H9 (cell line): ENCODE data around the gene LMBR1. TPM values are rescaled to one million over a fixed set of nuclear protein-coding genes. Genes with fewer than 3 reads are reported as not detected.
A peak's percentile ranks its signal among the peaks of the same experiment; 100 is the strongest.

Experiments used
- DNase-seq: peaks from one replicate; pipeline ENCODE4 v3.0.0-alpha.2; 2017
- H2AFZ ChIP-seq: one replicate; pipeline ENCODE4 v1.6.1; 2013; ENCODE audit warnings: mild to moderate bottlenecking, low read length, control low read depth, moderate library complexity
- H2AK5ac ChIP-seq: 2 replicates; pipeline ENCODE4 v1.6.1; 2013; ENCODE audit warnings: low read length, control low read depth, mixed read lengths; ENCODE audit not compliant: insufficient read length
- H2BK120ac ChIP-seq: one replicate; pipeline ENCODE4 v1.6.1; 2013; ENCODE audit warnings: low read depth, mild to moderate bottlenecking, low read length, control low read depth, inconsistent platforms; ENCODE audit not compliant: poor library complexity, severe bottlenecking
- H2BK12ac ChIP-seq: 2 replicates; pipeline ENCODE4 v1.6.1; 2013; ENCODE audit warnings: low read length, control low read depth, mixed read lengths, low read depth; ENCODE audit not compliant: insufficient read length
- H2BK15ac ChIP-seq: 2 replicates; pipeline ENCODE4 v1.6.1; 2013; ENCODE audit warnings: low read depth, low read length, control low read depth
- H2BK20ac ChIP-seq: one replicate; pipeline ENCODE4 v1.6.1; 2013; ENCODE audit warnings: low read depth, mild to moderate bottlenecking, low read length, control low read depth, inconsistent platforms; ENCODE audit not compliant: poor library complexity, severe bottlenecking
- H2BK5ac ChIP-seq: 2 replicates; pipeline ENCODE4 v1.6.1; 2013; ENCODE audit warnings: low read length, control low read depth, mixed read lengths; ENCODE audit not compliant: insufficient read length
- H3K14ac ChIP-seq: 2 replicates; pipeline ENCODE4 v1.6.1; 2013; ENCODE audit warnings: low read length, control low read depth; ENCODE audit not compliant: insufficient read depth
- H3K18ac ChIP-seq: 2 replicates; pipeline ENCODE4 v1.6.1; 2013; ENCODE audit warnings: low read depth, mild to moderate bottlenecking, mixed read lengths, low read length, control low read depth; ENCODE audit not compliant: insufficient read length
- H3K23ac ChIP-seq: 2 replicates; pipeline ENCODE4 v1.6.1; 2013; ENCODE audit warnings: low read length, control low read depth, mixed read lengths, low read depth; ENCODE audit not compliant: insufficient read length
- H3K23me2 ChIP-seq: 2 replicates; pipeline ENCODE4 v1.6.1; 2013; ENCODE audit warnings: low read depth, mild to moderate bottlenecking, mixed read lengths, low read length, control low read depth; ENCODE audit not compliant: insufficient read length, poor library complexity, severe bottlenecking
- H3K27ac ChIP-seq: 2 replicates; pipeline ENCODE4 v1.5.1; 2013; ENCODE audit warnings: low read length, control low read depth, mixed read lengths, low read depth; ENCODE audit not compliant: insufficient read length
- H3K27me3 ChIP-seq: 2 replicates; pipeline ENCODE4 v1.6.1; 2013; ENCODE audit warnings: low read length, control low read depth, inconsistent platforms; ENCODE audit not compliant: insufficient read depth
- H3K4ac ChIP-seq: 2 replicates; pipeline ENCODE4 v1.6.1; 2013; ENCODE audit warnings: low read depth, mild to moderate bottlenecking, control low read depth, inconsistent platforms, low read length, moderate library complexity
- H3K4me1 ChIP-seq: 2 replicates; pipeline ENCODE4 v1.6.1; 2013; ENCODE audit warnings: low read length, control low read depth, inconsistent platforms; ENCODE audit not compliant: insufficient read depth
- H3K4me2 ChIP-seq: 2 replicates; pipeline ENCODE4 v1.6.1; 2013; ENCODE audit warnings: low read length, control low read depth, mixed read lengths; ENCODE audit not compliant: insufficient read length, insufficient read depth
- H3K56ac ChIP-seq: 2 replicates; pipeline ENCODE4 v1.6.1; 2013; ENCODE audit warnings: low read depth, mild to moderate bottlenecking, mixed read lengths, low read length, control low read depth; ENCODE audit not compliant: insufficient read length
- H3K79me1 ChIP-seq: 2 replicates; pipeline ENCODE4 v1.6.1; 2013; ENCODE audit warnings: low read depth, mild to moderate bottlenecking, moderate library complexity, low read length, control low read depth, inconsistent platforms; ENCODE audit not compliant: insufficient read depth, poor library complexity, severe bottlenecking
- H3K79me2 ChIP-seq: 2 replicates; pipeline ENCODE4 v1.6.1; 2013; ENCODE audit warnings: low read length, control low read depth, inconsistent platforms; ENCODE audit not compliant: insufficient read depth
- H3K9ac ChIP-seq: 2 replicates; pipeline ENCODE4 v1.6.1; 2013; ENCODE audit warnings: low read length, control low read depth, mixed read lengths; ENCODE audit not compliant: insufficient read length; ENCODE audit errors: extremely low read depth
- H3K9me3 ChIP-seq: one replicate; pipeline ENCODE4 v1.6.1; 2013; ENCODE audit warnings: low read depth, low read length, inconsistent platforms; ENCODE audit not compliant: control insufficient read depth
- H3T11ph ChIP-seq: one replicate; pipeline ENCODE4 v1.6.1; 2013; ENCODE audit warnings: mild to moderate bottlenecking, low read length, control low read depth, inconsistent platforms
- H4K20me1 ChIP-seq: one replicate; pipeline ENCODE4 v1.6.1; 2013; ENCODE audit not compliant: control insufficient read depth, insufficient read length, insufficient read depth
- H4K5ac ChIP-seq: 2 replicates; pipeline ENCODE4 v1.6.1; 2013; ENCODE audit warnings: low read depth, mild to moderate bottlenecking, mixed read lengths, low read length, control low read depth; ENCODE audit not compliant: insufficient read length
- H4K8ac ChIP-seq: replicated peaks from 2 replicates; pipeline ENCODE4 v1.6.1; 2013; ENCODE audit warnings: low read length, control low read depth, mixed read lengths, low read depth; ENCODE audit not compliant: insufficient read length
- H4K91ac ChIP-seq: 2 replicates; pipeline ENCODE4 v1.6.1; 2013; ENCODE audit warnings: low read depth, mild to moderate bottlenecking, moderate library complexity, mixed read lengths, low read length, control low read depth; ENCODE audit not compliant: insufficient read length
- H3K27ac Mint-ChIP-seq, 3 experiments: 2 replicates in 2 of 3; 3 replicates in 1 of 3; pipeline ENCODE4 v1.8.0; 2020 to 2021; ENCODE audit warnings: mixed read lengths in 3 of 3, mild to moderate bottlenecking in 1 of 3, moderate library complexity in 1 of 3
- H3K27me3 Mint-ChIP-seq: 2 replicates; pipeline ENCODE4 v1.8.0; 2021; ENCODE audit warnings: low read depth, mild to moderate bottlenecking, moderate library complexity, mixed read lengths
- H3K36me3 Mint-ChIP-seq, 3 experiments: 2 replicates in 2 of 3; 3 replicates in 1 of 3; pipeline ENCODE4 v1.8.0; 2020 to 2021; ENCODE audit warnings: low read depth in 3 of 3, mixed read lengths in 3 of 3; ENCODE audit not compliant: insufficient read depth in 1 of 3
- H3K4me1 Mint-ChIP-seq, 2 experiments: 2 replicates each; pipeline ENCODE4 v1.8.0; 2020; ENCODE audit warnings: mixed read lengths in 2 of 2
- H3K4me3 Mint-ChIP-seq, 2 experiments: 2 replicates in 1 of 2; 3 replicates in 1 of 2; pipeline ENCODE4 v1.8.0; 2020 to 2021; ENCODE audit warnings: mild to moderate bottlenecking in 2 of 2, mixed read lengths in 2 of 2, moderate library complexity in 1 of 2
- H3K9me3 Mint-ChIP-seq, 2 experiments: 2 replicates in 1 of 2; 3 replicates in 1 of 2; pipeline ENCODE4 v1.8.0; 2020; ENCODE audit warnings: mild to moderate bottlenecking in 2 of 2, mixed read lengths in 2 of 2, moderate library complexity in 1 of 2
- CTCF ChIP-seq: fragments of 200-600 bp; sonication (generic); conservative IDR thresholded peaks from 3 replicates; pipeline ENCODE4 v1.8.0; 2021; ENCODE audit warnings: antibody characterized with exemption, mild to moderate bottlenecking
- WGBS: extraction: QIAGEN DNeasy Blood & Tissue Kit; methylation state at CpG from one replicate; pipeline ENCODE4 v1.1.7; 2013; ENCODE audit warnings: missing lambda C conversion rate, low lambda C conversion rate, mixed read lengths; ENCODE audit not compliant: insufficient read length; ENCODE audit errors: extremely low coverage; 5-methylcytosine and 5-hydroxymethylcytosine counted together
- total RNA-seq: library from RNA; stranded (reverse); gene quantifications from 2 replicates; pipeline ENCODE4 v1.2.1, GENCODE V29; 2021

LMBR1 gene
- total RNA-seq, 1 experiment from 2014 or later: 62.3 TPM

- Histone ChIP-seq H3K18ac (no peak overlapping the region), H4K20me1 (no peaks in the 10 kb centered on the region), H3K4ac (no peak overlapping the region), H2BK120ac (no peak overlapping the region), H4K8ac (no peak overlapping the region), H3K79me2 (no peaks in the 10 kb centered on the region), H2BK5ac (no peak overlapping the region), H2BK12ac (peak overlapping the region; percentile 23), H3K79me1 (no peaks in the 10 kb centered on the region), H3K4me2 (no peak overlapping the region), H4K5ac (no peak overlapping the region), H2BK20ac (no peak overlapping the region), H3T11ph (no peak overlapping the region), H3K9me3 (no peaks in the 10 kb centered on the region), H4K91ac (no peak overlapping the region), H3K27me3 (no peaks in the 10 kb centered on the region), H3K23ac (no peak overlapping the region), H3K9ac (no peak overlapping the region), H2AFZ (no peak overlapping the region), H3K4me1 (peaks cover 10% of the 10 kb centered on the region; the same call in 1 of the 2 replicates), H3K23me2 (no peaks in the 10 kb centered on the region), H3K27ac (no peak overlapping the region), H2AK5ac (no peak overlapping the region), H3K56ac (no peak overlapping the region), H2BK15ac (no peak overlapping the region), H3K14ac (no peak overlapping the region)
- Mint-ChIP-seq H3K4me1 (peaks cover 34% of the 10 kb centered on the region in 2 experiments), H3K9me3 (no peaks in the 10 kb centered on the region), H3K36me3 (peaks cover 4 to 14% (median 12%) of the 10 kb centered on the region in 3 experiments; a peak in 6 of 7 replicates), H3K27ac (peak overlapping the region; percentile 56 to 79 (median 70)), H3K27me3 (no peaks in the 10 kb centered on the region), H3K4me3 (no peak overlapping the region)
- no peak for TF ChIP-seq CTCF
- WGBS: no CpG with 5 or more reads among the region's 8 CpGs
- DNase-seq: no peak
These were observed 226.4 kb downstream of the LMBR1 start for GRCh38 chr7:156666368-156667109.
